GM19328 (cell line): ENCODE results near the gene PUS10.
"Not testable (repeated sequence)": the region's sequence is repeated elsewhere in the genome, so short reads cannot be mapped to it uniquely, and the experiment has no call there.

Experiments used
- ATAC-seq: cut with Tn5 transposase; IDR thresholded peaks from one replicate; pipeline ENCODE4 v1.9.1; 2021; ENCODE audit warnings: mild to moderate bottlenecking, moderate library complexity; ENCODE audit not compliant: unreplicated experiment

PUS10 gene

DNA sequence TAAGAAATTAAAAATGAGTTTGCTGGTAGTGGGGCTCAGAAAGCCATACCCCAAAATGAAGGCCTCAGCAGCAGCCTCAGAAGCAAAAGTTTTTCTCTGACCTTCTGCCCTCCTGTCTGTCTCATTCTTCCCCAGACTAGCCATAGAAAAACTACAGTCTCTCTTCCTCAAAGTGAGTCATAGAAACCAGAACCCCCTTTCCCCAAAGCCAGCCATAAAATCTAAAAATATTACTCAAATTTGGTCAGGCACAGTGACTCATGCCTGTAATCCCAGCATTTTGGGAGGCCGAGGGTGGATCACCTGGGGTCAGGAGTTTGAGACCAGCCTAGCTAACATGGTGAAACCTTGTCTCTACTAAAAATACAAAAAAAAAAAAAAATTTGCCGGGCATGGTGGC, 5.8 kb downstream of the PUS10 start:
- not testable (repeated sequence) for ATAC-seq

DNA sequence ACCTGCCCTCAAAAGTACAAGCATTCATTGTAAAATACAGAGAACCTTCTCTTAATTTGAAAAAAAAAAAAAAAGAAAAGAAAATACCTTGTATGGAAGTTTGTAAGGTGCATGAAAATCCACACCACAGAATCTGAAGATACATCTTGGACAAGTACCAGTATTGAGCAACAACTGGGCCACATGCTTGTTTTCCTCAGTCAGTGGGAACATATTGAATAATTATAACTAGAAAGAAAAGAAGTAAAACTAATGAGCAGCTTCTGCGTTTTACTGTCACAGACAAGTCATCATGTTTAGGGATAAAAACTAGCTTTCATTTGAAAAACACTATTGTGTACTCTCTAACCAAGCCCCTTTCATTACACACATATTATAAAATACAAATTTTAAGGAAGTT, 6.4 kb downstream of the PUS10 start:
- ATAC-seq: no peak

DNA sequence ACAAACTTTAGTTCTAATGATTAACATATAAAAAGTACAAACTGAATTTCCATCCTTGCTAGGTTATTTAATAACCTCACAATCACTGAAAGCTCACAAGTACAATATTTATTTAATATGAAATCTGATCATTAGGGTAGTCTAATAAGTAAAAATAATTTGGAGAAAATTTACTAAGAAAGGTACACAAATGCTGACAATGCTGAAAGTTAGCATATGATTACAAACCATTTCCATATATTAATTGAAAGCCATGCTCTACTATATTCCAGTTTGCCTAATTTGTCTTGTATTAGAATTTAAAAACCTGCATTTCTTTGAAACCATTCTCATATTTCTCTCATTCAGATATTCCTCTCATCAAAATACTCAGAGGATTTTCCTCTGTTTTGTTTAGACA, 8.7 kb downstream of the PUS10 start:
- ATAC-seq: no peak

DNA sequence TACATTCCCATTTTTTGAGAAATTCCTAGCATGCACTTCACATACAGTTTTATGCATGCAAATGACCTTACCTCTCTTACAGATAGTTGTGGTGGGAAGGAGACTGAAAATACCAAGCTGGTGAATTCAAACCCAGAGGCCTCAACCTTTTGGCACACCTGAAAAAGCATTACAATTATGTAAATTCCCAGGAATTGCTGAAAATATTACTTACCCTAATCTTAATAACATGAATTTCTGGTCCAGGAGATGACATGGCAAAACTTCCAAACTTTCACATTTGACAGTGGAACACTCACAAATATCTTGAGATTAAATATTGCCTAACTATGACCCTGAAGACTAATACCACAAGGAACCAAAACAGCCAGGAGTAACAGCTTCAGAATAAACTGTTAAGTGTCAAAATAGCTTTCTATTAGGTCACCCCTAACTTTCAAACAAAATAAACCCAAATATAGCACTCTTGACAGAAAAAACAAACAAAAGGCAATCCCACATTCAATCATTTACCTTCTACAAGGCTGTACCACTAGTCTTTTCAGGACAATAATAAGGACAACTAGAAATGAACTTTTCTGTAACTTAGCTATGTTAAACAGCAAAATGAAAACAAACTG, 11.5 kb downstream of the PUS10 start:
- ATAC-seq: no peak

DNA sequence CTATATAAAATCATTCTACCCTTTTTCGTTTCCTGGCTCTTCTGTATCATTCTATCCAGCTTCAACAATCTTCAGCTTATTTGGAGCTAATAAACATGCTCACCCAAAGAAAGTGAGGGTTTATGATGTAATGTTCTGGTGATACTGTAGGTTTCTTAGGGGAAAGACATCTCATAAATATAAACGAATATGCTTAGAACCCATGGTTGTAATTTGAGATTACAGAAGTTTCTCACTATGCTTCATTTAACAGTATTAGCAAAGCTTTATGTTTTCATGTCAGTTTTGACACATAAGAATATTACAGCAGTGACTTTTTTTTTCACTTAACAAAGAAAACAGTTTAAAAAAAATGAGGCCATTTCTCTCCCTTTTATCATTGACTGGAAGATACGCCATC, 12.3 kb downstream of the PUS10 start:
- ATAC-seq: no peak

DNA sequence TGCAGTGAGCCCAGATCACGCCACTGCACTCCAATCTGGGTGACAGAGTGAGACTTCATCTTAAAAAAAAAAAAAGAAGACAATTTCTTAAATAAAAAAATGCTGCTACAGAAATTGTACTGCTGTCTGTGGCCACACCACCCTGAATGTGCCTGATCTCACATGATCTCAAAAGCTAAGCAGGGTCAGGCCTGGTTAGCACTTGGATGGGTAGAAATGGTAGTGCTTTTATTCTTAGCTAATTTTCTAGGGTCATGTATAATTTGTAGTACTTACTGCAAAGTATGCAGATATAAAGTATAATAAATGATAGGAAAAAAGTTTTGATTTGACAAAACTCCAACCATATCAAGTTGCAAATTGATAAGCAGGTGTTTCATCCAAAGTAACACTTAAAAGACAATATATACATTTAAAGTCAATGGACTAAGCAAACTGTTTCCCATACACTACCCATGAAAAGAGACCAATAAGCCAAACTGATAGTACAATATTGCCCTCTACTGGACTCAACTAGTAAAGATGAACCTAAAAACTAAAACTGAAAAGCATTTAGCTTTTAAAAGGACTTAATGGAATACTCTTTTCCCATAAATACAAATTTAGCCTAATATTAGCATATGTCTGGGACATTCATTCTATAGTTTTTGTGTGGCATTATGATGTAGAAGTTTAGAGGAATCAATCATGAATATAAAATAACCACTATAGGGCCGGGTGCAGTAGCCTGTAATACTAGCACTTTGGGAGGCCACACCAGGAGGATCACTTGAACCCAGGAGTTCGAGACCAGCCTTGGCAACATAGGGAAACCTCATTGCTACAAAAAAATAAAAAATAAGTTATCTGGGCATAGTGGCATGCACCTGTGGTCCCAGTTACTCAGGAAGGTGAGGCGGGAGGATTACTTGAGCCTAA, 19.2 kb downstream of the PUS10 start:
- no peak for ATAC-seq

DNA sequence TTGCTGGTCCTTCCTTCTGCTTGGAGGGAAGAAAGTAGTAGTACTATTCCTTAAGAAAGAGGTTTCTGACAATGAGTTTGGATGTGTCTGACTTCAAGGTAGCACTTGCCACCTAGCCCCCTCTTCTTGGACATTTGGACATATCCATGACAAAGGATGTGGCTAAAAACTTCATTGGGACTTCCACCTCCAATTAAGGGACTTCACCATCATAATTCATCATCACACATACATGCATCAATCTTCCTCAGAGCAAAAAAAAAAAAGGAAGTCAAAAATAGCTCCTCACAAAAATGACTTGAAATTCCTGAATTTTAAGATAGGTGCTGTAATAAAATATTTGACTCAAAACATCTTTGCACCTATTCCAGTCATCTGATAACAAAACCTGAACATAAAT, 23.9 kb downstream of the PUS10 start:
- no peak for ATAC-seq

DNA sequence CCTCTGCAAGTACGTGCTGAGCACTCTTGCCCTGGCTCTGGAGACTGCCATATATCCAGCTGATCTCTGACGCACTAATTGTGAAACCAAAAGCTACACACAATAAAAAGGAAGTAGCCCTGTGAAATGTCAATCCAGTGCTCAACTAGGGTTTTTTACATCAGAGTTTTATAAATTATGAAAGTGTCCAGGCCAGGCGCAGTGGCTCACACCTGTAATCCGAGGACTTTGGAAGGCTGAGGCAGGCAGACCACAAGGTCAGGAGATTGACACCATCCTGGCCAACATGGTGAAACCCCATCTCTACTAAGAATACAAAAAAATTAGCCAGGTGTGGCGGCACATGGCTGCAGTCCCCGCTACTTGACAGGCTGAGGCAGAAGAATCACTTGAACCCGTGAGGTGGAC, 25.1 kb downstream of the PUS10 start:
- no peak for ATAC-seq

DNA sequence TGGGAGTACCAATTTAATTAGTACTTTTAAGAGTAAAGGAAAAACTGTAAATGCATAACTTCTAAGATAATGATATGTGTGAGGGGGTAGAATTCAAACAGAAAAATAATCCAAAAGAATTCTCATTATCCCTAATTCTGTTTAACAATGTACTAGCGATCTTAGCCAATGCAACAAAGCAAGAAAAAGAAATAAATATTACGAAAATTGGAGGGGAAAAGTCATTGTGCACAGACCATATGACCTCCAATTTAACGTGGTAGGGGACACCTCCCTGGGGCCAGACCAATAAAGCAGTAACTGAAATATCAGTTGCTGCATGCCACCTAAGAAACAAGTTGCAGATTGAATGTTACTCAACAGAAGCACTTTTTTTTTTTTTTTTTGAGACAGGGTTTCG, 26.4 kb downstream of the PUS10 start:
- no peak for ATAC-seq

DNA sequence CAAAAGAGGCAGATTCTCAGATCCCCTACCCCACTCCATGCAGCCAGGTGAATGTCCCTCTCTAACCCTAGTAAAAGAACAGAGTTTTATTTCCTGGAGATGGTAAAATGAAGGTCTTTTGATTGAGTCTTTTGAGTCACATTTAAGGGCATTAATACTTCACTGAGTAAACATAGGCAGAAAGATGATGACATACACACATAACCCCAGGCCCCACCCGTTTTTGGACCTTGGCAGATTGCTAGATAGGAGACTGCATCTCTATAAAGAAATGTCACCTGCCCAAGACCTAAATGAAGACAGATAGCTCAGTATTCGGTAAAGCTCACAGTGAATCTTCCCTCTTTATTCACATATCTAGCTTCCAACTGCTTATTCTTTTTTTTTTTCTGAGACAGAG, 28.8 kb downstream of the PUS10 start:
- ATAC-seq: no peak

DNA sequence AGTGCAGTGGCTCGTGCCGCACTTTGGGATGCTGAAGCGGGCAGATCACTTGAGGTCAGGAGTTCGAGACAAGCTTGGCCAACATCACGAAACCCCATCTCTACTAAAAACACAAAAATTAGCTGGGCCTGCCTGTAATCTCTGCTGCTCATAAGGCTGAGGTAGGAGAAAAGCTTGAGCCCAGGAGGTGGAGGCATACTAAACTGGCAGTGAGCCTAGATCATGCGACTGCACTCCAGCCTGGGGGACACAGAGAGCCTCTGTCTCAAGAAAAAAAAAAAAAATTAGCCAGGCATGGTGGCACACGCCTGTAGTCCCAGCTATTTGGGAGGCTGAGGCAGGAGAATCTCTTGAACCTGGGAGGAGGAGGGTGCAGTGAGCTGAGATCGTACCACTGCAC, 30.4 kb downstream of the PUS10 start:
- ATAC-seq: not testable (repeated sequence)

DNA sequence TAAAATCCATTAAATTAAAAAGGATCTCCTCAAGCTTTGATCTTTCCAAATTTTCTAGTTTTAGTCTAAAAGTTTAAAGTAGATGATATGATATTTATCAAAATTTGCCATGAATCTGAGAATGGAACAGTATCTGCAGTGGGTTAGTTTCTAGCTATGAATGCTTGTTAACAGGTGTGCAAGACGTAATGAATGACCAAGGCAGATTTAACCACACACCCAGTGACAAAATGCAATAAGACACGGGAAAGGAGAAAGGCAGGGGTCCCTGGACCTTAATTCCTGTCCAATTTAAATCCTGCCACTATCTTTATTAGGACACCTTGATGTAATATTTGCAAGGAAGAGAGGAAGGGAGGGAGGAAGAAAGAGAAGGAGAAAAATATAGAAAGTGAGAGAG, 31.0 kb downstream of the PUS10 start:
- ATAC-seq: no peak

DNA sequence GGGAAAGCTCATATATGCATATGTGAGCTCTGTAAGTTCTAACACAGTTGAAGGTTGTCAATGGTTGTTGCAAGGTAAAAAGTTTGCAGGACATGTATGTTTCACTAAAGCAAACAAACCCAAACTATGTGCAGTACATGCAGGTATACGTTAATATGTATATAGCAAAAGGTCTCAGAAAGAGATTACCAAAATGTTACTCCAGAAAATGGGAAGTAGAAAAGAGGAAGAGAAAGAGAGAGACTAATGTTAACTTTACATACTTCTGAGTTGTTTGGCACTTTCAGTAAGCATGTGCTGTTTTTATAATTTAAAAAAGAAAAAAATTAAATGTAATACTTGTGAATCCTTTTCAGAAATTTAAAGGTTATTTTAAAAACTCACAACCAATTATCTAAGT, 33.3 kb downstream of the PUS10 start:
- peak; percentile 48 for ATAC-seq

DNA sequence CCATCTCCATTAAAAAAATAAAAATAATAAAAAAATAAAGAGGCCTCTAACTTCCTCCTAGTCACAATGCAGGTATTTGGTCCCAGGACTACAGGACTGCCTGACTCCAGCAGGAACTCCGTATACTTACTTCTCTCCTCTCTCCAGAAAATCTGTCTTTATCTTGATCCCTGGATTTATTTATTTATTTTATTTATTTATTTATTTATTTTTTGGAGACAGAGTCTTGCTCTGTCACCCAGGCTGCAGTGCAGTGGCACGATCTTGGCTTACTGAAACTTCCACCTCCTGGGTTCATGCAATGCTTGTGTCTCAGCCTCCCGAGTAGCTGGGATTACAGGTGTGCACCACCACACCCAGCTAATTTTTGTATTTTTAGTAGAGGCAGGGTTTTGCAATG, 36.0 kb downstream of the PUS10 start:
- ATAC-seq: not testable (repeated sequence)

DNA sequence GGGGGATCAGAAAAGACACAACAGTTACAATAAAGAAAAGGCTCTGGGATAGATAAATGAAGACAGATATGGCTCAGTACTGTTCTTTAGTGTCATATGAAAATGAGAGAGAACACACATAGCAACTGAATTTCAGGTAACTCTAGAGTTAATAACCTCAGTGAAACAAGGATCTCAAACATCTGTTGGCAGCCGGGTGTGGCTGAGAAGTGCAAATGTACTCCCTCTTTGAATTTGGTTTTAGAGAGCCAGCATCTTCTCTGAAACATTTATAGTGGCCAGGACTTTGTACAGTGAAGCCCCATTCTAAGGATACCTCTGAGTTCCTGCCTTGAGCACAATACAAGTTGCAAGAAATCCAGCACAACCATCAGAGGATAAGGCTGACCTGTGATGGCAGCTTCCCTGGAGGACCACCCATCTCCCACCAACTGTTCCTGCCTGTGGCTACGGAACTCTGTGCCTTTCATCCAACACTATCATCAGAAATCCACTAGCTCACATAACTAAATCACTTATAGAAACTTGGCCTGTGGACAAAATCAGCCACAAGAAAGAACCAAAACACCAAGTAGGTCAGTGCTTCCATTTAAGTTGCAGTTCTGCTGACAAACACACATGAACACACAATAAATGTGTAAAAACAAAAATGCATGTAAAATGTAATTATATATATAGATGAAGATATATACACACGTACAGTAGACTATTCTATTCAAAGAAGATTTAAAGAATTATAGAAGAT, 37.8 kb downstream of the PUS10 start:
- no peak for ATAC-seq

DNA sequence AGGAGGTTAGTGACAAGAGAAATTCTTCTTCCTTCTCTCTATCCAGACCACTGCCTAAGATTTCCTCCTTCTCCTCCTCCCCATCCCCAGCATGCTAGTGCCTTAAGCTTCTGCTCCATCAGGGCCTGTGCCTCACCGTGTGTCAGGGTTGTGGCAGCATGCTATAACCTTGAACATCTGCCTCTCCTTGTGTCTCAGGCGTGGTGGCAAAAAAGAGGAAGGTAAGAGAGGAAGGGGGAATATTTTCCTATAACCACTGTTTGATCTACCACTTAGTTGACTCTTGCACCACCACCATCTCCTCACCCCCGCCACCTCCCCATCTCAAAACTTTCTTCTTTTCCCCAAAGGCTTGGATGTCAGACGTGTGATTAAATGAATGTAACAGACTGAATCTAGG, 38.8 kb downstream of the PUS10 start:
- no peak for ATAC-seq

DNA sequence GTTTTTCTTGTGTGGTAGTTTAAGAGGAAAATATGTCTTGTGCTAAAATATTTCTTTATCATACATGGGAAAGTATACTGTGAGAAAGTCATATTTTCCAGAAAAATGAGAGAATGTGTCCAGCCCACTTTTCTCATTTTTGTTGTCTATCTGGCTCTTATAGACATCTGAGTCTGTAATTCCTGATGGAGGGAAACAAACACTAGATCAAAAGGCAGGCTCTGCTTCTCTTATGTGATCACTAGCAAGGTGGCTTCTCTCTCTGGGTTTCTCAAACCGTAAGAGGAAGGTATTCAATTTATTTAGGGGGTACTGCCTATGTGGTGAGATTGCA, 40.5 kb downstream of the PUS10 start:
- ATAC-seq: no peak

DNA sequence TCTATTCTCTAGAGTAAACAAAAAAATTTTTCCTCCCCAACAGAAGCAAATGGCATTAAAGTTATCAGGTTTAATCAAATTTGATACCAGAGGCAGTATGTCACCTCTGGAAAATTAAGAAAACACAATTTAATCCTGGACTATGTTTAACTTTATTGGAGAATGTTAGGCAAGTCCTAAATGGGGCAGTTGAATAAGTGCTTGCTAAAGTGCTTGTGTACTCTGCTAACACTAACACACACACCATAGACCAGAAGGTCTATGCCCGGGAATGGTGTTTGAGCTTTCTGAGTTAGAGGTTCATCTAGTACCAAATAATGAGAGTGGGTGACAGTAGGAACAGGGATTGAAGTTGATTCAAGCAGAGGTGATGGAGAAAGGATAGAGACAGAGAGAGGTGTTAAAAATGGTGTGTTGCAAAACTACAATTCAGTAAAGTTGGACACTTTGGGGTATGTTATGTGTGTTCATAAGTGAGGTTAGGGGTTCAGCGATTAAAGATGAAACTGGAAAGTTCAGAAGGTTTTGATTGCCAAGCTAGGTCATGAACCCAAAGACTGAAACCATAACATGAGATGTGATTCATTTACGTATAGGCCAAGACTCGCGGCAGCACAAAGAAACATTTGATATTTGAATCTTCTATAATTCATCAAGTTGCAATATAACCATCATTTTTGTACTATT, 41.0 kb downstream of the PUS10 start:
- ATAC-seq: no peak

DNA sequence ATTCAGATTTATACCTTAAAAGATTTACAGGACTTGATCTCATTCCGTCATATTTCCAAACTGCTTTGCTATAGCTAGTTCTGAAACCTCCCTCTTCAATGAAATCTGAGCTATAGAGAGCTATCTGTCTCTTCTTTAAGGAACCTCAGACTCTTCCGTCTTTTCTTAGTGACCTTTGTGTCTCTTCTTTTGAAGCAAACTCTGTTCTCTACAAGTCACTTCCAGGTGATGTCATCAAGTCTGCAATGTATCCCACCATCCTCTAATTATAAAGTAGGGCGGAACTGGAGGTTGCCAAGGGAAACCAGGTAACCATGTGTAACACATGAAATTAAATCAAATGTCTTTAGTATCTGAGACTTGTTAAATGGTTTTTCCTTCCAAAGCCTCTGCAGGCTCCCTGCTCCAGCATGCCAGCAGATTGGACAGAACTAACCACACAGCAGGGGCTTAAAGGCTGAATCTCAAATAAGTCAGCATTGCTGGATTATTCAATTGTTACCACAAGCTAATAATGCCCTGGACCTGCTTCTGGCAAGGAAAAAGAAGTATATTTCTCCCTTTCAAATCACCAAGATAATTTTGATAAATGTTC, 41.7 kb downstream of the PUS10 start:
- ATAC-seq: no peak

DNA sequence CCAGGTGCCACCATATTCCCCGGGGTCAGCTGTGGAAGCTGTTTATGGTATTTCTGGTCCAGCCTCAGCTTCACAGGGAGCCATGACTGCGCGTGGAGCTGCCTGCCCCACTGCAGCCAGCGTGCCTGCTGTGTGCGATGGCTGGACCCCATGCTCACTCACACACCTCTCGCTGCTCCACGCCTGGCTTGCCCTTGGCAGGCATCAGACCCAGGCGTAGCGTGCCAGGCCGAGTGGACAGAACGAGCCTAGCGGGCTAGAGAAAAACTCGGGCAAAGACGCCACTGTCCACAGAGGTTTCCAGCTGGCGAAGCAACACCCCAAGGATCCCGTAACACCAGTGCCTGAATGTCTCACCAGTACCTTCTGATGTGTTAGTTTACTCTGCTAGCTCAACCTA, 43.4 kb downstream of the PUS10 start:
- ATAC-seq: no peak

DNA sequence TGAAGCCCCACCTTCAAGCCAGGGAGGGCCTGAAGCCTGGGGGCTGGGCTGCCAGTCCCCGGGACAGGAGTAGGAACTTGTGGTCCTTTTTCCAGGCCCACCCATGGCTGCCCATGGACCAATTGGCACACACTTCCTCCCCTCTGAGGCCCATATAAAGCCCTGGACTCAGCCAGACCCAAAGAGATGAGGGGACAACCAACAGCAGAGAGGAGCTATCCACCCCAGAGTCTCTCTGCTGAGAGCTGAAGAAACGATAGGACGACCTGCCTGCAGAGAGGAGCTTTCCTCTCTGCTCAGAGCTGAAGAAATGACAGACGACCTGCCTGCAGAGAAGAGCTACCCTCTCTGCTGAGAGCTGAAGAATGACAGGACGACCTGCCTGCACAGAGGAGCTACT, 44.4 kb downstream of the PUS10 start:
- no peak for ATAC-seq
